Transverse colon (tissue), 4 donors: ENCODE results near the gene GRIN2A.

ENCODE experiments used
- EP300 ChIP-seq: sonication (generic); formaldehyde crosslinking; IDR thresholded peaks from one replicate; pipeline ENCODE4 v1.6.1; 2017; ENCODE audit warnings: antibody characterized with exemption, low read depth
- POLR2A ChIP-seq: fragments of 450-650 bp; IDR thresholded peaks from one replicate; pipeline ENCODE4 v1.6.1; 2016; ENCODE audit warnings: antibody characterized with exemption, mild to moderate bottlenecking, moderate library complexity
- POLR2AphosphoS5 ChIP-seq, 3 donors: sonication (generic); formaldehyde crosslinking; IDR thresholded peaks; one replicate each; pipeline ENCODE4 v1.6.1; 2016; ENCODE audit warnings: antibody characterized with exemption in 3 of 3
- TF ChIP-seq, protein P1 (sequence below), 5 experiments: fragments of 200-600 bp in 3 of 5; fragments of 450-650 bp in 2 of 5; sonication (generic) in 3 of 5; IDR thresholded peaks; 1 replicate in 2 of 5; 2 replicates in 3 of 5; pipeline ENCODE4 v1.5.1; 2016 to 2017; ENCODE audit warnings: antibody characterized with exemption in 5 of 5, inconsistent platforms in 3 of 5, mild to moderate bottlenecking in 2 of 5, moderate library complexity in 1 of 5

DNA sequence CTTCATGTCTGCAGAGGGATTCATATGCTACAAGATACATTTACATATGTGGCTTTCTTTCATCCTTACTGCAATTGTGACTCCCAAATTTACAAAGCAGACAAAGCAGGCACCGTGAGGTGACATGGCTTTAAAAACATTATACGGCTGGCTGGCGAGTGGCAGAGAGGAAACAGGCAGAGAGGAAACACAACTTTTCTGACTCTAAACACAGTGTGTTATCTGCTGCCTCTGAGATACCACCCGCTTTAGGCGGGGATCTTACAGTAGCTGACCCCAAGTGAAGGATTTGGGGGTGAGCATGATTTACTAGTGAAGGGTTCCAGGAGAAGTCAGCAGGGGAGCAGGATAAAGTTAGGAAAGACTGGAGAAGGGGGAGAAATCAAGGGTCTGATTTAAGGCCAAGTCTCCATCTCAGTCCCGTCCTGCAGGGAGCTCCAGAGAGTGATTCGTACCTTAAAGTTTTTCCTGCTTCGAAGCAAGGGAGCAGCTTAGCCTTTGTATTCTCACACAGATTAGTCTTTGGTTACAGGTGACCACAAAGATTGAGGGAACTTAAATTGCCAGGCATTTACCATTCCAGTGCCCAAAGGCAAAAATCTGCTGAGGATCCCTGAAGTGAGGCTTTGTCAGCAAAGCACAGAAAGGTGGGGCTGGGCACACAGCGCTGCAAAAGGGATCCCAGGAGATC is 355.0 kb downstream of the GRIN2A start:
- TF ChIP-seq, protein P1, sequence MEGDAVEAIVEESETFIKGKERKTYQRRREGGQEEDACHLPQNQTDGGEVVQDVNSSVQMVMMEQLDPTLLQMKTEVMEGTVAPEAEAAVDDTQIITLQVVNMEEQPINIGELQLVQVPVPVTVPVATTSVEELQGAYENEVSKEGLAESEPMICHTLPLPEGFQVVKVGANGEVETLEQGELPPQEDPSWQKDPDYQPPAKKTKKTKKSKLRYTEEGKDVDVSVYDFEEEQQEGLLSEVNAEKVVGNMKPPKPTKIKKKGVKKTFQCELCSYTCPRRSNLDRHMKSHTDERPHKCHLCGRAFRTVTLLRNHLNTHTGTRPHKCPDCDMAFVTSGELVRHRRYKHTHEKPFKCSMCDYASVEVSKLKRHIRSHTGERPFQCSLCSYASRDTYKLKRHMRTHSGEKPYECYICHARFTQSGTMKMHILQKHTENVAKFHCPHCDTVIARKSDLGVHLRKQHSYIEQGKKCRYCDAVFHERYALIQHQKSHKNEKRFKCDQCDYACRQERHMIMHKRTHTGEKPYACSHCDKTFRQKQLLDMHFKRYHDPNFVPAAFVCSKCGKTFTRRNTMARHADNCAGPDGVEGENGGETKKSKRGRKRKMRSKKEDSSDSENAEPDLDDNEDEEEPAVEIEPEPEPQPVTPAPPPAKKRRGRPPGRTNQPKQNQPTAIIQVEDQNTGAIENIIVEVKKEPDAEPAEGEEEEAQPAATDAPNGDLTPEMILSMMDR (IDR thresholded peaks at IDR 0.05): no peak
- no peak for TF ChIP-seq POLR2AphosphoS5 (IDR thresholded peaks at IDR 0.05)
- no peak for TF ChIP-seq POLR2A
- no peak for TF ChIP-seq EP300
